Activated naive CD8-positive, alpha-beta T cell treated with anti-CD3 and anti-CD28 coated beads for 36 hours (primary cell): Measurements from ENCODE around the gene PRRX2. TPM values are rescaled to one million over a fixed set of nuclear protein-coding genes. Genes with fewer than 3 reads are reported as not detected.
A peak's percentile ranks its signal among the peaks of the same experiment; 100 is the strongest.

Experiments
- DNase-seq: peaks from one replicate; pipeline ENCODE4 v3.0.0; 2021
- H3K27ac Mint-ChIP-seq: one replicate; pipeline ENCODE4 v1.8.0; 2022; ENCODE audit warnings: mild to moderate bottlenecking, moderate library complexity, mixed read lengths
- H3K27me3 Mint-ChIP-seq: one replicate; pipeline ENCODE4 v1.8.0; 2022; ENCODE audit warnings: mild to moderate bottlenecking, mixed read lengths
- H3K36me3 Mint-ChIP-seq: one replicate; pipeline ENCODE4 v1.8.0; 2021; ENCODE audit warnings: mild to moderate bottlenecking, mixed read lengths
- H3K4me1 Mint-ChIP-seq: one replicate; pipeline ENCODE4 v1.8.0; 2021; ENCODE audit warnings: mixed read lengths
- H3K4me3 Mint-ChIP-seq: one replicate; pipeline ENCODE4 v1.8.0; 2022; ENCODE audit warnings: mild to moderate bottlenecking, moderate library complexity, mixed read lengths
- H3K9me3 Mint-ChIP-seq: one replicate; pipeline ENCODE4 v1.8.0; 2022; ENCODE audit warnings: mixed read lengths
- total RNA-seq, 2 experiments: library from RNA; stranded (reverse); gene quantifications; one replicate each; pipeline ENCODE4 v1.2.3, GENCODE V29; 2021

Gene PRRX2
- total RNA-seq = under 1 TPM; 0.66 to 0.76 TPM

DNA sequence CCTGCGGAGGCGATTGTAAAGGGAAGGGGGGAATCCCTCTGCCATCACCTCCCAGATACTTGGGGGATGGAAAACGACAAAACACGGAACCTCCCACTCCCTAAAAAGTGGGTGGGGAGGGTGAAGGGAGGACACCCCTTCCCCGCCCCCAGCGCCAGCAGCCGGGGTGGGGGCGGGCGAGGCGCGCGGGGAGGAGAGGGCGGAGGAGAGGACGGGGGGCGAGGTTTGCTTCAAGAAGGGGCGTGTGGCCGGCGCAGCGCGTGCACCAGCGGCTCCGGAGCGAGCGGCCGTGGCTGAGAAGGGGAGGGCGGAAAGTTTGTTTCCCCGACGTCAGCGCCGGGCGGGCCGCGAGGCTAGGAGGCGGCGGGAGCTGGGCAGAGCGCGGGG, at the start of gene PRRX2:
Gene PRRX2 (plus strand): TSS at position 259 of the 387 bp plus-strand sequence. CDS start 221 bp downstream, outside the sequence.
- DNase-seq = peak; percentile 72
- Mint-ChIP-seq H3K4me1 (no peaks in the 10 kb centered on the region), H3K4me3 (peak within 1 kb of the TSS; percentile 63), H3K9me3 (no peaks in the 10 kb centered on the region), H3K27me3 (peaks cover 34% of the 10 kb centered on the region), H3K36me3 (no peaks in the 10 kb centered on the region), H3K27ac (no peak within 1 kb of the TSS)

DNA sequence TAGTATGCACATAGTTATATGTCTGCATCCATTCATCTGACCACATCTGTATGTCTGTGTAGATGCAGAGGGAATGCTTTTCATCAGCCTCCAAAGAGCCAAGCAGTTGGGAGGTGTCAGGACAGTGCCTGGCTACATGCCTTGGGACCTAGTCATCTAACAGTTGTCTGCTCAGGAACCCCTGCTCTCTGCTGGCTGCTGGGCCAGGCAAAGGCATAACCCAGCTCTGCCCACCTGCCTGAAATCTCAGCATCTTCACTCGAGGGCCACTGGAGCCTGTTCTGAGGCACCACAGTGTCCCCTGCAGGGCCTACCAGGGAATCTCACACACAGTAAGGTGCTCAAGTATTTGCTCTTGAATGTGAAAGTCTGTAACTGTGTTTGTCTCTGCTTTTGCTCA, 48.3 kb upstream of the PRRX2 start:
- Mint-ChIP-seq H3K9me3 (no peaks in the 10 kb centered on the region), H3K27ac (no peak overlapping the region), H3K4me1 (no peaks in the 10 kb centered on the region), H3K36me3 (no peaks in the 10 kb centered on the region), H3K27me3 (peaks cover 23% of the 10 kb centered on the region), H3K4me3 (no peak overlapping the region)
- no peak for DNase-seq

DNA sequence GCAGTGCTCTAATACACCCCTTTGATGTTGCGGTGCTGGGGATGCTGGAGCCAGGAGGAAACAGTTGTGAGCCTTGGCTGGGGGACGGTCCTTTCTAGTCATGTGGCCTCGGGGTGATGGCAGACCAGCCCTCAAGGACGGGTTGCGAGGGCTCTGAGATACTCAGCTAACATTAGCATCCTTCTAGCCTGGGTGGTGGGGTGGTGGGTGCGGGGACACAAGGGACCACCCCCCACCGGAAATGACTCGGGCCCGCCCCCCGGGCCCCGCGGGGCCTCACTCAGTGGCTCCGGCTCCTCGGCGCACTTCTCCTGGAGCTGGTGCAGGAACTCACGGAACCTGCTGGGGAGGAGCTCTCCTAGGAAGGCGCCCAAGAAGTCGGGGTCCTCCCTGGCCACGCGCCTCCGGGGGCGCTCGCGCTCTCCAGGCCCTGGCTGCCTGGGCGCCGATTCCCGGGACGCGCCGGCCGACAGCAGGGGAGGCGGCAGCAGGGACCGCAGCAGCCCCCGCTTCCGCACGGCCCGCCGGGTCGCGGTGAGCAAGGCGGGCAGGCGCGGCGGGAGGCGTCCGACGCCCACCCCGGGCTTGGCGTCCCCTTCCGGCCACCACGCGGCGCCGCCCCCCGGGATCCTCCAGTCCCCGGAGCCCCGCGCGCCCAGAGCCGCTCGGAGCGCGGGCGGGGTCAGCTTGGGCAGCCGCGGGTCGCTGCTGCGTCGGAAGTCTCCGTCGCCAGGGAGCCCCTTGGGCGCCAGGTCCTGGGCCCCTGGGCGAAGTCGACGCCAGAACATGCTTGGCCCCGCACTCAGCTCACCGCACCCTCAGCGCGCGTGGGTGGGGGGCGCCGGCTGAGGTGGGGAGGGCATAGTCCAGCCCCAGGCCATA, 45.4 kb upstream of the PRRX2 start:
- H3K9me3 Mint-ChIP-seq = no peaks in the 10 kb centered on the region
- no peak for DNase-seq
- H3K27me3 Mint-ChIP-seq = peaks cover 33% of the 10 kb centered on the region
- no peak overlapping the region for H3K27ac Mint-ChIP-seq
- H3K36me3 Mint-ChIP-seq = peaks cover under 1% of the 10 kb centered on the region
- peak overlapping the region; percentile 23 for H3K4me3 Mint-ChIP-seq
- H3K4me1 Mint-ChIP-seq = peaks cover 9% of the 10 kb centered on the region

- no peak within 1 kb of the TSS for H3K4me3 Mint-ChIP-seq
- H3K36me3 Mint-ChIP-seq = peaks cover 2% of the 10 kb centered on the region
- DNase-seq = no peak
- no peak within 1 kb of the TSS for H3K27ac Mint-ChIP-seq
- H3K9me3 Mint-ChIP-seq = no peaks in the 10 kb centered on the region
- H3K4me1 Mint-ChIP-seq = peaks cover 14% of the 10 kb centered on the region
- H3K27me3 Mint-ChIP-seq = peaks cover 33% of the 10 kb centered on the region
These were observed 44.7 kb upstream of the PRRX2 start, which contains the start of gene C9orf50 for GRCh38 chr9:129620669-129621295. Gene C9orf50, minus strand, starts transcription at chr9:129621101. Its CDS starts 527 bp downstream, at chr9:129620574.

DNA sequence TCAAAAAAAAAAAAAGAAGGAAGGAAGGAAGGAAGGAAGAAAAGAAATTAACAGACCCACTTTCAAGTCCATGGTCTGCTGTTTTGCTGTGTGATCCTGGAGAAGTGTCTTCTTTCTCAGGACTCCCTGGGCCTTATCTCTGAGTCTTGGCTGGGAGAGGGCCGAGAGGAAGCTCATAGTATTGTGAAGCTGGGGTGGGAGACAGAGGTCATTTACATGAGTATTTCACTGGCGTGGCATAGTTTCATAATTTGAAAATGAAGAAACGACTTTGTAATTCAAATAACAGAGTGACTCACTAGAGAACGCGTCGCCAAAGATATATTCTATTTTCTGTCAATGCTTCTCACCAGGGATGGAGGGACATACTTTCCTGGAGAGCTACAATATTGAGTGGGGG, 42.1 kb upstream of the PRRX2 start:
- H3K27ac Mint-ChIP-seq = no peak overlapping the region

GRCh38 chr9:129624168-129624759, 41.2 kb upstream of the PRRX2 start:
- H3K36me3 Mint-ChIP-seq = peaks cover 13% of the 10 kb centered on the region
- DNase-seq = peak; percentile 65
- H3K9me3 Mint-ChIP-seq = no peaks in the 10 kb centered on the region
- H3K27ac Mint-ChIP-seq = peak overlapping the region; percentile 47
- H3K4me1 Mint-ChIP-seq = peaks cover 37% of the 10 kb centered on the region
- peaks cover 28% of the 10 kb centered on the region for H3K27me3 Mint-ChIP-seq
- H3K4me3 Mint-ChIP-seq = peak overlapping the region; percentile 66

More for the DNA sequence above, 42.1 kb upstream of the PRRX2 start:
- Mint-ChIP-seq H3K4me1 (peaks cover 28% of the 10 kb centered on the region), H3K9me3 (no peaks in the 10 kb centered on the region), H3K27me3 (peaks cover 33% of the 10 kb centered on the region), H3K4me3 (no peak overlapping the region), H3K36me3 (peaks cover 13% of the 10 kb centered on the region)
- no peak for DNase-seq

- Mint-ChIP-seq H3K9me3 (no peaks in the 10 kb centered on the region), H3K4me1 (peaks cover 43% of the 10 kb centered on the region), H3K27me3 (peaks cover 23% of the 10 kb centered on the region), H3K27ac (peak overlapping the region; percentile 80), H3K36me3 (peaks cover 13% of the 10 kb centered on the region), H3K4me3 (peak overlapping the region; percentile 82)
- no peak for DNase-seq
These were observed 40.5 kb upstream of the PRRX2 start for GRCh38 chr9:129624947-129625346.

DNA sequence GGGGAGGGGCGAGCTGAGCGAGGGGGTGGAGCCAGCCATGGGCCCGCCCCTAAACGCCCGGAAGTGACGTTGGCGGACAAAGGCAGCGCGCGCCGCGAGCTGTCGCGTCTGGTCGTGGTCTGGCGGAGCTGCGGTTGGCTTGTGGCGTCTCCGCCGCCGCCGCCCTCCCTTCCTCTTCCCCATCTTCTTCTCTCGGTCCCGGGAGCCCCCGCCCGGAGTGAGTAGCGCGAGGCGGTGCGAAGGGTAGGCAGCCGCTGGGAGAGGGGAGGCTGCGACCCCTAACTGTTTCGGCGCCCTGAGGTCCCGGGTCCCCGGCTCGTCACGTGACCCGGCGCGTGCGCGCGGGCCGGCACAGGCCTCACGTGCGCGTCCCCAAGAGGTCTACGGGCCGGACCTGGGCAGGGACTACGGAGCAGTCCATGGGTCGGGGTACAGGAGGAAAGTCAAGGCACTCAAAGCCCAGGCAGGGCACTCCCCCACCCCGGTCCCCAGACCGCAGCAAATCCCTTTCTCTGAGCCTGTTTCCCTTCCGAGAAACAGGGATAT, 39.3 kb upstream of the PRRX2 start, which contains the start of gene NTMT1:
Gene NTMT1 (plus strand): TSS at position 85 of the 546 bp plus-strand sequence. CDS start 6,541 bp downstream, outside the sequence.
- Mint-ChIP-seq H3K27ac (peak within 1 kb of the TSS; percentile 92), H3K36me3 (peaks cover 13% of the 10 kb centered on the region), H3K9me3 (no peaks in the 10 kb centered on the region), H3K4me3 (peak within 1 kb of the TSS; percentile 85), H3K27me3 (peaks cover 17% of the 10 kb centered on the region), H3K4me1 (peaks cover 50% of the 10 kb centered on the region)
- peak; percentile 86 for DNase-seq

- Mint-ChIP-seq H3K27me3 (peaks cover 11% of the 10 kb centered on the region), H3K4me3 (peak overlapping the region; percentile 85), H3K9me3 (no peaks in the 10 kb centered on the region), H3K4me1 (peaks cover 54% of the 10 kb centered on the region), H3K36me3 (peaks cover 14% of the 10 kb centered on the region), H3K27ac (peak overlapping the region; percentile 92)
- DNase-seq = no peak
These were observed 38.7 kb upstream of the PRRX2 start for GRCh38 chr9:129626625-129627284.

DNA sequence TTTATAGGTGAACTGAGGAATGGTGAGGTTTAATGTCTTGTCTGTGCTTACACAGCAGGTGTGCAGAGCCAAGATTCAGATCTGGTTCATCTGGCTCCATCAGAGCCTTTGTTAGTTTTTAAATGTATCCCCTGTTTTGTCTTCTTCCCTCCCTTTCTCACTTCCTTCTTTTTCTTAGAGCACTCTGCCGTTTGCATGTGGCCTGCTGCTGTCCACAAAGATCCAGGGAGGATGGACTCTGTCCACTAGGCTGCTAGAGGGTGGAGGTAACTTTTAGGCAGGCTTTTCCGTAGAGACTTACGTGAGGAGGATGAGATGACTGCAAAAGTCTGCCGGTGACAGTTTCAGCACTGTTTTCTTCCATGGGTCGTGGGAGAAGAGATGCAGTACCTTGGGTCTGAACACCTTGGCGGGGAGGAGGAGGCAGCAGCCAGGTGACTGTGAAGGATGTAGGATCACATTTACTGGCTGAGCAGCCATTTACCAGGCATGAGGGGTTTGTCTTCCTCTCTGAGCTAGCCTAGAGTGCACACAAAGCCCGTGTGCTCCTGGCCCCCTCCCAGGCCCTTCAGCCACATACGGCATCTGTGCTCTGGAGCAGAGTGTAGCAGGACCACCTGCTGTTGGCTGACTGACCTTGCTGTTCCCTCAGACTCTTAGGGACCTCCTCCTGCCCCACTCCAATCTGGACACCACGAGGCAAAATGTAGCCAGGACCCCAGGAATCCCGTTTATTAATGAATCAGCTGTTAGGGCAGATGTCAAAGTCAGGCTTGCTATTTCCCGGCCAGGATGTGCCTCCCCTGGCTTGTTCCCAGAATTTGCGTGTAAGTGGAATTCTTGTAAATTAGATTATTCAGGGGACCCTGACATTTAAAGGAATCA, 37.6 kb upstream of the PRRX2 start:
- no peak for DNase-seq
- peaks cover 9% of the 10 kb centered on the region for H3K27me3 Mint-ChIP-seq
- peaks cover 16% of the 10 kb centered on the region for H3K36me3 Mint-ChIP-seq
- H3K4me3 Mint-ChIP-seq = peak overlapping the region; percentile 85
- H3K27ac Mint-ChIP-seq = peak overlapping the region; percentile 92
- H3K9me3 Mint-ChIP-seq = no peaks in the 10 kb centered on the region
- peaks cover 54% of the 10 kb centered on the region for H3K4me1 Mint-ChIP-seq

GRCh38 chr9:129628709-129629108, 36.7 kb upstream of the PRRX2 start:
- no peak overlapping the region for H3K4me3 Mint-ChIP-seq
- peaks cover 3% of the 10 kb centered on the region for H3K27me3 Mint-ChIP-seq
- DNase-seq = no peak
- peaks cover 16% of the 10 kb centered on the region for H3K36me3 Mint-ChIP-seq
- peaks cover 54% of the 10 kb centered on the region for H3K4me1 Mint-ChIP-seq
- H3K27ac Mint-ChIP-seq = peak overlapping the region; percentile 60
- no peaks in the 10 kb centered on the region for H3K9me3 Mint-ChIP-seq

DNA sequence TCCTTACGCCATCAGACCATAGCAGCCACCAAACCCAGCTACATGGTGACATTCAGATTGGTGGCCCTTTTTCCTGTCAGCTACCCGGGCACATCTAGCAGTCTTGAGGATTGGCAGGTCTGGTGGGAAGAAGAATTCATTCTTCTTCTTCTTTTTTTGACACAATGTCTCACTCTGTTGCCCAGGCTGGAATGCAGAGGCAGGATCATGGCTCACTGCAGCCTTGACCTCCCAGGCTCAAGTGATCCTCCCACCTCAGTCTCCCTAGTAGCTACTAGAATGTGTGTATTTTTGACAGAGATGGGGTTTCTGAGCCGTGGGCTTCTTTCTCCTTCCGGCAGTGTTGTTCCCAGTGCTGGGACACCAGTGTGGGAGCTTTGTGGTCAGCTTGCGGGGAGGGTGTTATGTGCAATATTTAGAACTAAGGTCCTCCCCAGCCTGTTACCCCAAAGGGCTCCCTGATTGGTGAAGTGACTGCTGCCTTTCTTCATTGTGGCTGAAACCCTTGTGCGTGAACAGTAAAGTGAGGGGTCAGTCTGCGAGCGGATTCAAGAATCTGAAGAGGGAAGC, 36.1 kb upstream of the PRRX2 start:
- no peak for DNase-seq
- Mint-ChIP-seq H3K9me3 (no peaks in the 10 kb centered on the region), H3K4me1 (peaks cover 50% of the 10 kb centered on the region), H3K27me3 (peaks cover under 1% of the 10 kb centered on the region), H3K27ac (no peak overlapping the region), H3K4me3 (no peak overlapping the region), H3K36me3 (peaks cover 16% of the 10 kb centered on the region)

- H3K36me3 Mint-ChIP-seq = peaks cover 24% of the 10 kb centered on the region
- no peak overlapping the region for H3K4me3 Mint-ChIP-seq
- H3K9me3 Mint-ChIP-seq = no peaks in the 10 kb centered on the region
- H3K4me1 Mint-ChIP-seq = peaks cover 41% of the 10 kb centered on the region
- H3K27me3 Mint-ChIP-seq = no peaks in the 10 kb centered on the region
- DNase-seq = no peak
- H3K27ac Mint-ChIP-seq = peak overlapping the region; percentile 43
These were observed 34.3 kb upstream of the PRRX2 start for GRCh38 chr9:129630967-129631673.
